ENCODE data around the gene BGN.

DNA sequence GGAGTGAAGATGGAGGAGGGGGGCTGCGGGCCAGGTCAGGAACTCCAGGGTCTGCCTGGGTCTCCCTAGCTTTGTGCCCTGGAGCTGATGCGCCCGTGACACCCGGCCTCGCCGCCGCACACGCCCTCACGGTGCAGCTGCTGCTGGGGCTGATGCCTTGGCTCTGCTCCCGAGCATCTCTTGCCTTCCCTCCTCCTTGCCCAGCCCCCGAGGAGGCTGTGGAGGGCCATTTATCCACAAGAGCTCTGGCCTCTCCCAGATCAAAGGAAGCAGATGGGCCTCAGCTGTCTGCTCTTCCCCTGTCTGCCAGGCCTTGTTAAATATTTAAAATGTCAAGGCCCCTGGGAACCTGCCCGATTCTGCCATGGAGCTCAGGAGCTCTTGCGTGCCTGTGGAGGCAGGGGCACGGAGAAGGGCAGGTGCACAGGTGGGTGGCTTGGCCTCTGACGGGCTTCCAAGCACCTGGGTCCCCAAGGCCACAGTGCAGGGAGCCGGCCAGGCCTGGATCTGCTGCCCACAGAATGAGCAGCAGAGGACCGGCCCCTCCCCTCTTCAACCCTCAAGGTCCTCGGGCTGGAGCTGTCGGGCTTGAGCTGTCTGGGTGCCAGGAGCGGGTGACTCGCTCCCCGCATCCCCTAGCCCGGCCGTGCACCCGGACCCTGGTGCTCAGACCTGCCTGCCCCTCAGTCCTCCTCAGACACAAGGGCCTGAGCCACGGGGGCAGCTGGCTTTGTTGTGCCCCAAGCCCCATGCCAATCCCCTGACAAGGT lies 42.9 kb downstream of the BGN start:
- TF ChIP-seq, protein P1, sequence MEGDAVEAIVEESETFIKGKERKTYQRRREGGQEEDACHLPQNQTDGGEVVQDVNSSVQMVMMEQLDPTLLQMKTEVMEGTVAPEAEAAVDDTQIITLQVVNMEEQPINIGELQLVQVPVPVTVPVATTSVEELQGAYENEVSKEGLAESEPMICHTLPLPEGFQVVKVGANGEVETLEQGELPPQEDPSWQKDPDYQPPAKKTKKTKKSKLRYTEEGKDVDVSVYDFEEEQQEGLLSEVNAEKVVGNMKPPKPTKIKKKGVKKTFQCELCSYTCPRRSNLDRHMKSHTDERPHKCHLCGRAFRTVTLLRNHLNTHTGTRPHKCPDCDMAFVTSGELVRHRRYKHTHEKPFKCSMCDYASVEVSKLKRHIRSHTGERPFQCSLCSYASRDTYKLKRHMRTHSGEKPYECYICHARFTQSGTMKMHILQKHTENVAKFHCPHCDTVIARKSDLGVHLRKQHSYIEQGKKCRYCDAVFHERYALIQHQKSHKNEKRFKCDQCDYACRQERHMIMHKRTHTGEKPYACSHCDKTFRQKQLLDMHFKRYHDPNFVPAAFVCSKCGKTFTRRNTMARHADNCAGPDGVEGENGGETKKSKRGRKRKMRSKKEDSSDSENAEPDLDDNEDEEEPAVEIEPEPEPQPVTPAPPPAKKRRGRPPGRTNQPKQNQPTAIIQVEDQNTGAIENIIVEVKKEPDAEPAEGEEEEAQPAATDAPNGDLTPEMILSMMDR (conservative IDR thresholded peaks at IDR 0.05; ENCODE audit: low read length), result no peak
- no peak for TF ChIP-seq EZH2phosphoT487 (IDR thresholded peaks at IDR 0.05; ENCODE audit: borderline replicate concordance, low read depth, low read length)
